GM12892 (cell line): ENCODE results near the gene WNT3.

ENCODE experiments used
- DNase-seq: peaks from one replicate; pipeline ENCODE4 v3.0.0; 2011; ENCODE audit not compliant: insufficient read length
- FAIRE-seq: peaks from 2 replicates; lab custom pipeline; 2011; peaks lifted over from hg19 to GRCh38; lab: Jason Lieb, UNC
- POLR2A ChIP-seq: IDR thresholded peaks from 2 replicates; pipeline ENCODE4 v1.6.1; 2011; ENCODE audit warnings: low read depth, low read length, control low read depth
- POLR2AphosphoS5 ChIP-seq: IDR thresholded peaks from 2 replicates; pipeline ENCODE4 v1.6.1; 2011; ENCODE audit warnings: low read depth, low read length, control low read depth
- TAF1 ChIP-seq: IDR thresholded peaks from 2 replicates; pipeline ENCODE4 v1.6.1; 2011; ENCODE audit warnings: low read depth, mild to moderate bottlenecking, control low read depth, low read length, borderline replicate concordance

Gene WNT3

GRCh38 chr17:46727572-46728348 lies 90.7 kb downstream of the WNT3 start:
- DNase-seq (no peak), FAIRE-seq (no peak)
- TF ChIP-seq POLR2AphosphoS5, result no peak
- no peak for TF ChIP-seq POLR2A
- TF ChIP-seq TAF1, result no peak

- FAIRE-seq (no peak), DNase-seq (no peak)
- TF ChIP-seq POLR2AphosphoS5, result no peak
- no peak for TF ChIP-seq TAF1
- TF ChIP-seq POLR2A, result no peak
These were observed 92.3 kb downstream of the WNT3 start for GRCh38 chr17:46726206-46726605.

GRCh38 chr17:46722662-46723285 lies 95.7 kb downstream of the WNT3 start:
- no peak for TF ChIP-seq TAF1
- no peak for TF ChIP-seq POLR2AphosphoS5
- no peak for TF ChIP-seq POLR2A
- FAIRE-seq, result no peak
- DNase-seq, result no peak

- no peak for DNase-seq
- no peak for FAIRE-seq
- TF ChIP-seq TAF1 (no peak), POLR2A (no peak), POLR2AphosphoS5 (no peak)
These were observed 98.1 kb downstream of the WNT3 start for GRCh38 chr17:46720408-46720807.

- no peak for DNase-seq
- no peak for FAIRE-seq
- TF ChIP-seq TAF1 (no peak), POLR2A (no peak), POLR2AphosphoS5 (no peak)
These were observed 98.6 kb downstream of the WNT3 start for GRCh38 chr17:46719891-46720290.

- FAIRE-seq, result no peak
- no peak for DNase-seq
- TF ChIP-seq POLR2AphosphoS5 (no peak), POLR2A (no peak), TAF1 (no peak)
These were observed 100.5 kb downstream of the WNT3 start for GRCh38 chr17:46717999-46718398.
